Astrocyte (in vitro differentiated cells and primary cell): ENCODE measurements around the gene SEMA6C. TPM values are rescaled to one million over a fixed set of nuclear protein-coding genes. Genes with fewer than 3 reads are reported as not detected.

Source experiments
- DNase-seq: peaks from one replicate; pipeline ENCODE4 v3.0.0-alpha.2; 2010; ENCODE audit warnings: low read depth
- FAIRE-seq: peaks from 2 replicates; lab custom pipeline; 2011; peaks lifted over from hg19 to GRCh38; lab: Jason Lieb, UNC
- H2AFZ ChIP-seq: 2 replicates; pipeline ENCODE4 v1.6.0; 2012; ENCODE audit warnings: low read depth, low read length, inconsistent platforms
- H3K27ac ChIP-seq: 2 replicates; pipeline ENCODE4 v1.5.1; 2011; ENCODE audit warnings: low read depth, low read length, inconsistent platforms
- H3K27me3 ChIP-seq: 2 replicates; pipeline ENCODE4 v1.6.0; 2011; ENCODE audit warnings: low read length, inconsistent platforms; ENCODE audit not compliant: insufficient read depth
- H3K36me3 ChIP-seq: 2 replicates; pipeline ENCODE4 v1.5.1; 2011; ENCODE audit warnings: low read length, inconsistent platforms; ENCODE audit not compliant: insufficient read depth
- H3K4me1 ChIP-seq: 2 replicates; pipeline ENCODE4 v1.5.1; 2011; ENCODE audit warnings: low read length, inconsistent platforms; ENCODE audit not compliant: insufficient read depth
- H3K4me2 ChIP-seq: 2 replicates; pipeline ENCODE4 v1.6.0; 2012; ENCODE audit warnings: low read length, inconsistent platforms
- H3K4me3 ChIP-seq: 2 replicates; pipeline ENCODE4 v1.5.1; 2011; ENCODE audit warnings: low read depth, mild to moderate bottlenecking, low read length, inconsistent platforms; ENCODE audit not compliant: insufficient read depth
- H3K79me2 ChIP-seq: 2 replicates; pipeline ENCODE4 v1.6.0; 2012; ENCODE audit warnings: mild to moderate bottlenecking, low read length, inconsistent platforms; ENCODE audit not compliant: insufficient read depth
- H3K9ac ChIP-seq: 2 replicates; pipeline ENCODE4 v1.6.0; 2012; ENCODE audit warnings: mild to moderate bottlenecking, low read length, inconsistent platforms
- H3K9me3 ChIP-seq: 2 replicates; pipeline ENCODE4 v1.5.1; 2012; ENCODE audit warnings: low read depth, mild to moderate bottlenecking, low read length, inconsistent platforms; ENCODE audit not compliant: insufficient read depth
- H4K20me1 ChIP-seq: 2 replicates; pipeline ENCODE4 v1.6.0; 2012; ENCODE audit warnings: low read length, inconsistent platforms; ENCODE audit not compliant: insufficient read depth
- H3K27ac Mint-ChIP-seq: one replicate; pipeline ENCODE4 v1.8.0; 2021; ENCODE audit warnings: mild to moderate bottlenecking, mixed read lengths; ENCODE audit not compliant: unreplicated experiment
- H3K27me3 Mint-ChIP-seq: one replicate; pipeline ENCODE4 v1.8.0; 2021; ENCODE audit warnings: low read depth, mixed read lengths; ENCODE audit not compliant: unreplicated experiment
- H3K36me3 Mint-ChIP-seq: one replicate; pipeline ENCODE4 v1.8.0; 2021; ENCODE audit warnings: low read depth, mixed read lengths; ENCODE audit not compliant: unreplicated experiment
- H3K4me1 Mint-ChIP-seq: one replicate; pipeline ENCODE4 v1.8.0; 2021; ENCODE audit warnings: low read depth, mixed read lengths; ENCODE audit not compliant: unreplicated experiment
- H3K4me3 Mint-ChIP-seq: one replicate; pipeline ENCODE4 v1.8.0; 2021; ENCODE audit warnings: mild to moderate bottlenecking, moderate library complexity, mixed read lengths; ENCODE audit not compliant: unreplicated experiment
- H3K9me3 Mint-ChIP-seq: one replicate; pipeline ENCODE4 v1.8.0; 2021; ENCODE audit warnings: mild to moderate bottlenecking, mixed read lengths; ENCODE audit not compliant: unreplicated experiment
- EZH2 ChIP-seq: IDR thresholded peaks from 2 replicates; pipeline ENCODE4 v1.6.1; 2012; ENCODE audit warnings: mild to moderate bottlenecking, low read length, inconsistent platforms; ENCODE audit not compliant: insufficient read depth
- total RNA-seq: library from RNA; stranded (reverse); gene quantifications from 2 replicates; pipeline ENCODE4 v1.2.1, GENCODE V29; 2021
- TF ChIP-seq, protein P1 (sequence below): IDR thresholded peaks from 2 replicates; pipeline ENCODE4 v1.5.1; 2011; ENCODE audit warnings: low read depth, mild to moderate bottlenecking, inconsistent platforms, low read length, moderate library complexity; ENCODE audit not compliant: insufficient read depth

Gene SEMA6C
- total RNA-seq, 1 donor from 2014 or later, result 7.4 TPM

DNA sequence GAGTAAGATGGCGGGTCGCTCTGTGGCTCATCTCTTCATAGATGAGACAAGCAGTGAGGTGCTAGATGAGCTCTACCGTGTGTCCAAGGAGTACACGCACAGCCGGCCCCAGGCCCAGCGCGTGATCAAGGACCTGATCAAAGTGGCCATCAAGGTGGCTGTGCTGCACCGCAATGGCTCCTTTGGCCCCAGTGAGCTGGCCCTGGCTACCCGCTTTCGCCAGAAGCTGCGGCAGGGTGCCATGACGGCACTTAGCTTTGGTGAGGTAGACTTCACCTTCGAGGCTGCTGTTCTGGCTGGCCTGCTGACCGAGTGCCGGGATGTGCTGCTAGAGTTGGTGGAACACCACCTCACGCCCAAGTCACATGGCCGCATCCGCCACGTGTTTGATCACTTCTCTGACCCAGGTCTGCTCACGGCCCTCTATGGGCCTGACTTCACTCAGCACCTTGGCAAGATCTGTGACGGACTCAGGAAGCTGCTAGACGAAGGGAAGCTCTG is 12.4 kb upstream of the SEMA6C start:
- Histone ChIP-seq H3K27me3 (no peaks in the 10 kb centered on the region), H3K9me3 (no peaks in the 10 kb centered on the region), H3K9ac (no peak overlapping the region), H3K4me1 (no peaks in the 10 kb centered on the region), H4K20me1 (peaks cover 4% of the 10 kb centered on the region), H3K4me2 (no peak overlapping the region), H3K27ac (no peak overlapping the region), H3K4me3 (no peak overlapping the region), H3K79me2 (no peaks in the 10 kb centered on the region), H3K36me3 (peaks cover 12% of the 10 kb centered on the region), H2AFZ (no peak overlapping the region)
- peaks cover 2% of the 10 kb centered on the region for H3K4me1 Mint-ChIP-seq
- H3K9me3 Mint-ChIP-seq, result no peaks in the 10 kb centered on the region
- DNase-seq, result no peak
- no peaks in the 10 kb centered on the region for H3K27me3 Mint-ChIP-seq
- FAIRE-seq, result no peak
- no peak for TF ChIP-seq EZH2
- TF ChIP-seq, protein P1, sequence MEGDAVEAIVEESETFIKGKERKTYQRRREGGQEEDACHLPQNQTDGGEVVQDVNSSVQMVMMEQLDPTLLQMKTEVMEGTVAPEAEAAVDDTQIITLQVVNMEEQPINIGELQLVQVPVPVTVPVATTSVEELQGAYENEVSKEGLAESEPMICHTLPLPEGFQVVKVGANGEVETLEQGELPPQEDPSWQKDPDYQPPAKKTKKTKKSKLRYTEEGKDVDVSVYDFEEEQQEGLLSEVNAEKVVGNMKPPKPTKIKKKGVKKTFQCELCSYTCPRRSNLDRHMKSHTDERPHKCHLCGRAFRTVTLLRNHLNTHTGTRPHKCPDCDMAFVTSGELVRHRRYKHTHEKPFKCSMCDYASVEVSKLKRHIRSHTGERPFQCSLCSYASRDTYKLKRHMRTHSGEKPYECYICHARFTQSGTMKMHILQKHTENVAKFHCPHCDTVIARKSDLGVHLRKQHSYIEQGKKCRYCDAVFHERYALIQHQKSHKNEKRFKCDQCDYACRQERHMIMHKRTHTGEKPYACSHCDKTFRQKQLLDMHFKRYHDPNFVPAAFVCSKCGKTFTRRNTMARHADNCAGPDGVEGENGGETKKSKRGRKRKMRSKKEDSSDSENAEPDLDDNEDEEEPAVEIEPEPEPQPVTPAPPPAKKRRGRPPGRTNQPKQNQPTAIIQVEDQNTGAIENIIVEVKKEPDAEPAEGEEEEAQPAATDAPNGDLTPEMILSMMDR, result no peak
- peaks cover 13% of the 10 kb centered on the region for H3K36me3 Mint-ChIP-seq
- H3K4me3 Mint-ChIP-seq, result no peak overlapping the region
- H3K27ac Mint-ChIP-seq, result no peak overlapping the region

DNA sequence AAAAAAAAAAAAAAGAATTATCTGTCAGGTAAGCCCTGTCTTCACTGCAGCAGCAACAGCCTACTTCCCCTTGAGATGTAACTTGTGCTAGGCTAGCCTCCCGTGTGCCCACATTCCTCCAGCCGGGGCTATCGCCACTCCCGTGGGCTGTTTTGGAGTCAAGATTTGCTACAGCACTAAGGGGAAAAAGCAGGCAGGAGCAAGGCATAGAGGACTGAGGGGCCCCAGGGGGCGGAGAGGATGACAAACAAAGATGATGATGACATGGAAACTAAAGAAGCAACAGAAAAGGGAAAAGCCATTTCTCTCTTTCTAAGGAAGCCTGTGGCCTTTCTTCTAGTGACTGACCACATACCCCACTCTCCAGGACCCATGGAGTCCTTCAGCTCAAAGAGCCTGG is 11.9 kb upstream of the SEMA6C start:
- DNase-seq, result no peak
- no peak overlapping the region for H3K4me3 Mint-ChIP-seq
- Histone ChIP-seq H3K4me1 (no peaks in the 10 kb centered on the region), H3K27ac (no peak overlapping the region), H3K9ac (no peak overlapping the region), H3K4me3 (no peak overlapping the region), H3K4me2 (no peak overlapping the region), H3K9me3 (no peaks in the 10 kb centered on the region), H3K79me2 (no peaks in the 10 kb centered on the region), H3K27me3 (no peaks in the 10 kb centered on the region), H2AFZ (no peak overlapping the region), H4K20me1 (peaks cover 4% of the 10 kb centered on the region), H3K36me3 (peaks cover 12% of the 10 kb centered on the region)
- H3K36me3 Mint-ChIP-seq, result peaks cover 13% of the 10 kb centered on the region
- H3K27ac Mint-ChIP-seq, result no peak overlapping the region
- FAIRE-seq, result no peak
- H3K4me1 Mint-ChIP-seq, result no peaks in the 10 kb centered on the region
- H3K27me3 Mint-ChIP-seq, result no peaks in the 10 kb centered on the region
- no peak for TF ChIP-seq EZH2
- TF ChIP-seq, protein P1, result no peak
- no peaks in the 10 kb centered on the region for H3K9me3 Mint-ChIP-seq

DNA sequence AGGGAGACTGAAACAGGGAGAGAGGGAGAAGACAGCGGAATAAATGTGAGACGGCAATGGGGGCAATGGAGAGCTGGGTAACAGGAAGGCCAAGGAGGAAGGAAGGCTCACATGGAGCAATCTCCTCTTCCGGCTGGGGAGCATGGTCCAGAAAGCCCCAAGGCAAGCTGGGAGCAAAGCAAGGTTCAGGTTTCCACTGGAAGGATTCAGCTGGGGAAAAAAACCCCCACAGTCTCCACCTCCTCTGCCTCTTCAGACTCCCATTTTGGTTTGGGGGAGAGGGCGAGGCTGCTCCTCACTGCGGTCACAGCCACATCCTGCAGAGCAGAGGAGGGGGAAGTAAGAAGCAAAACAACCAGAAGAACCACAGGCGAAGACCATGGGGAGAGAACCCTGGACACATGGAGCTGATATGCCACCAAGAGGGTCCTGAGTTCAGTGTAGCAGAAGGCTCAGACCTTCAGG is 10.7 kb upstream of the SEMA6C start:
- Mint-ChIP-seq H3K9me3 (no peaks in the 10 kb centered on the region), H3K27me3 (no peaks in the 10 kb centered on the region), H3K4me1 (no peaks in the 10 kb centered on the region), H3K36me3 (peaks cover 13% of the 10 kb centered on the region), H3K4me3 (no peak overlapping the region), H3K27ac (no peak overlapping the region)
- no peak for FAIRE-seq
- Histone ChIP-seq H3K9ac (no peak overlapping the region), H3K9me3 (no peaks in the 10 kb centered on the region), H3K4me1 (no peaks in the 10 kb centered on the region), H3K27me3 (no peaks in the 10 kb centered on the region), H3K36me3 (peaks cover 12% of the 10 kb centered on the region), H3K27ac (no peak overlapping the region), H2AFZ (no peak overlapping the region), H3K79me2 (no peaks in the 10 kb centered on the region), H4K20me1 (peaks cover 4% of the 10 kb centered on the region), H3K4me3 (no peak overlapping the region), H3K4me2 (no peak overlapping the region)
- no peak for TF ChIP-seq EZH2
- TF ChIP-seq, protein P1, result no peak
- DNase-seq, result no peak
